Neuron (in vitro differentiated cells): ENCODE results near the gene SMU1.
A peak's percentile ranks its signal among the peaks of the same experiment; 100 is the strongest.

Source experiments
- H2AFZ ChIP-seq: one replicate; pipeline ENCODE4 v1.6.1; 2013; ENCODE audit warnings: low read depth, mild to moderate bottlenecking, inconsistent platforms, low read length, moderate library complexity
- H3K27me3 ChIP-seq: one replicate; pipeline ENCODE4 v1.6.1; 2013; ENCODE audit warnings: low read length; ENCODE audit not compliant: insufficient read depth
- H3K36me3 ChIP-seq: one replicate; pipeline ENCODE4 v1.6.1; 2013; ENCODE audit warnings: low read length; ENCODE audit not compliant: insufficient read depth
- H3K4me1 ChIP-seq: one replicate; pipeline ENCODE4 v1.6.1; 2013; ENCODE audit warnings: low read length; ENCODE audit not compliant: insufficient read depth
- H3K4me3 ChIP-seq: 2 replicates; pipeline ENCODE4 v1.5.1; 2013; ENCODE audit warnings: mild to moderate bottlenecking, low read length, moderate library complexity
- H3K9me3 ChIP-seq: one replicate; pipeline ENCODE4 v1.6.1; 2013; ENCODE audit warnings: low read length

Gene SMU1

GRCh38 chr9:33076046-33077004, at the start of gene SMU1:
Gene SMU1, minus strand, starts transcription at chr9:33076674. Its CDS starts 66 bp downstream, at chr9:33076608.
- Histone ChIP-seq H3K9me3 (no peaks in the 10 kb centered on the region), H3K4me3 (peak within 1 kb of the TSS; percentile 92)

GRCh38 chr9:33125461-33125860, 49.0 kb upstream of the SMU1 start:
- no peaks in the 10 kb centered on the region for H3K36me3 ChIP-seq
- no peak overlapping the region for H3K4me3 ChIP-seq
- no peaks in the 10 kb centered on the region for H3K4me1 ChIP-seq
- H2AFZ ChIP-seq = no peak overlapping the region
- no peaks in the 10 kb centered on the region for H3K27me3 ChIP-seq
- H3K9me3 ChIP-seq = no peaks in the 10 kb centered on the region

More at GRCh38 chr9:33076046-33077004, at the start of gene SMU1:
- H3K36me3 ChIP-seq = peaks cover 27% of the 10 kb centered on the region
- H3K4me1 ChIP-seq = peaks cover 14% of the 10 kb centered on the region
- no peak within 1 kb of the TSS for H2AFZ ChIP-seq
- H3K27me3 ChIP-seq = no peaks in the 10 kb centered on the region

- Histone ChIP-seq H3K27me3 (no peaks in the 10 kb centered on the region), H2AFZ (no peak overlapping the region), H3K4me1 (no peaks in the 10 kb centered on the region), H3K4me3 (no peak overlapping the region), H3K36me3 (no peaks in the 10 kb centered on the region), H3K9me3 (no peaks in the 10 kb centered on the region)
Observed at GRCh38 chr9:33124751-33125381, 48.4 kb upstream of the SMU1 start.

GRCh38 chr9:33124046-33124445, 47.6 kb upstream of the SMU1 start:
- Histone ChIP-seq H2AFZ (no peak overlapping the region), H3K9me3 (no peaks in the 10 kb centered on the region), H3K4me3 (no peak overlapping the region), H3K4me1 (no peaks in the 10 kb centered on the region), H3K27me3 (no peaks in the 10 kb centered on the region), H3K36me3 (no peaks in the 10 kb centered on the region)

- no peaks in the 10 kb centered on the region for H3K27me3 ChIP-seq
- no peaks in the 10 kb centered on the region for H3K36me3 ChIP-seq
- H2AFZ ChIP-seq = no peak overlapping the region
- no peak overlapping the region for H3K4me3 ChIP-seq
- no peaks in the 10 kb centered on the region for H3K9me3 ChIP-seq
- H3K4me1 ChIP-seq = no peaks in the 10 kb centered on the region
Observed at GRCh38 chr9:33123407-33124031, 47.0 kb upstream of the SMU1 start.

- H3K36me3 ChIP-seq = no peaks in the 10 kb centered on the region
- no peaks in the 10 kb centered on the region for H3K27me3 ChIP-seq
- no peaks in the 10 kb centered on the region for H3K4me1 ChIP-seq
- H3K4me3 ChIP-seq = no peak overlapping the region
- no peaks in the 10 kb centered on the region for H3K9me3 ChIP-seq
- H2AFZ ChIP-seq = no peak overlapping the region
Observed at GRCh38 chr9:33120620-33121019, 44.1 kb upstream of the SMU1 start.

GRCh38 chr9:33117796-33118195, 41.3 kb upstream of the SMU1 start:
- H3K27me3 ChIP-seq = no peaks in the 10 kb centered on the region
- no peak overlapping the region for H2AFZ ChIP-seq
- no peaks in the 10 kb centered on the region for H3K9me3 ChIP-seq
- no peak overlapping the region for H3K4me3 ChIP-seq
- H3K36me3 ChIP-seq = no peaks in the 10 kb centered on the region
- no peaks in the 10 kb centered on the region for H3K4me1 ChIP-seq

GRCh38 chr9:33117306-33117705, 40.8 kb upstream of the SMU1 start:
- H2AFZ ChIP-seq = no peak overlapping the region
- H3K4me1 ChIP-seq = no peaks in the 10 kb centered on the region
- H3K4me3 ChIP-seq = no peak overlapping the region
- H3K9me3 ChIP-seq = no peaks in the 10 kb centered on the region
- H3K27me3 ChIP-seq = no peaks in the 10 kb centered on the region
- H3K36me3 ChIP-seq = no peaks in the 10 kb centered on the region

GRCh38 chr9:33116860-33117259, 40.4 kb upstream of the SMU1 start:
- Histone ChIP-seq H3K36me3 (no peaks in the 10 kb centered on the region), H3K4me1 (no peaks in the 10 kb centered on the region), H3K4me3 (no peak overlapping the region), H2AFZ (no peak overlapping the region), H3K27me3 (no peaks in the 10 kb centered on the region), H3K9me3 (no peaks in the 10 kb centered on the region)

- Histone ChIP-seq H3K9me3 (no peaks in the 10 kb centered on the region), H3K4me1 (no peaks in the 10 kb centered on the region), H3K4me3 (no peak overlapping the region), H2AFZ (no peak overlapping the region), H3K27me3 (no peaks in the 10 kb centered on the region), H3K36me3 (no peaks in the 10 kb centered on the region)
Observed at GRCh38 chr9:33114746-33115145, 38.3 kb upstream of the SMU1 start.

- Histone ChIP-seq H3K4me1 (no peaks in the 10 kb centered on the region), H3K4me3 (no peak overlapping the region), H2AFZ (no peak overlapping the region), H3K9me3 (no peaks in the 10 kb centered on the region), H3K36me3 (no peaks in the 10 kb centered on the region), H3K27me3 (no peaks in the 10 kb centered on the region)
Observed at GRCh38 chr9:33113799-33114547, 37.5 kb upstream of the SMU1 start.

- H3K4me3 ChIP-seq = no peak overlapping the region
- H3K27me3 ChIP-seq = no peaks in the 10 kb centered on the region
- H3K4me1 ChIP-seq = no peaks in the 10 kb centered on the region
- no peaks in the 10 kb centered on the region for H3K36me3 ChIP-seq
- H2AFZ ChIP-seq = no peak overlapping the region
- H3K9me3 ChIP-seq = no peaks in the 10 kb centered on the region
Observed at GRCh38 chr9:33112094-33112493, 35.6 kb upstream of the SMU1 start.
